ENCODE data around the gene ZNF318. TPM values are rescaled to one million over a fixed set of nuclear protein-coding genes. Genes with fewer than 3 reads are reported as not detected.

Gene ZNF318
- total and polyA plus RNA-seq, 12 donors, result 5.9 to 19.3 (median 13.2) TPM

DNA sequence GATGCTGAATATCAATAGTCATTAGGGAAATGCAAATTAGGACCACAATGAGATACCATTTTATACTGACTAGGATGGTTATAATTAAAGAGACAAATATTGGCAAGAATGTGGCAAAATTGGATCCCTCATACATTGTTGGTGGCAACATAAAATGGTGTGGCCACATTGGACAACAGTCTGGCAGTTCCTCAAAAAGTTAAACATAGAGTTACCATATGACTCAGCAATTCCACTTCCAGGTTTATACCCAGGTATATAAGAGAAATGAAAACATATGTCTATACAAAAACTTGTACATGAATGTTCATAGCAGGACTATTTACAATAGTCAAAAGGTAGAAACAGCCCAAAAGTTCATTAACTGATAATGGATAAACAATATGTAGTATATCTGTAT is 58.8 kb downstream of the ZNF318 start:
- Histone ChIP-seq H3K27me3 (no peaks in the 10 kb centered on the region), H3K36me3 (replicated peaks in 1 of 2) (no peaks in the 10 kb centered on the region), H3K27ac (no peak overlapping the region), H3K4me3 (no peak overlapping the region), H3K9me3 (replicated peaks in 1 of 3) (no peaks in the 10 kb centered on the region), H3K4me1 (replicated peaks in 1 of 2) (peaks cover 0 to 6% of the 10 kb centered on the region in 2 donors)
- no peak for DNase-seq
- intact Hi-C loops (cut with DNase I), result no loop called here
- TF ChIP-seq, protein P1, sequence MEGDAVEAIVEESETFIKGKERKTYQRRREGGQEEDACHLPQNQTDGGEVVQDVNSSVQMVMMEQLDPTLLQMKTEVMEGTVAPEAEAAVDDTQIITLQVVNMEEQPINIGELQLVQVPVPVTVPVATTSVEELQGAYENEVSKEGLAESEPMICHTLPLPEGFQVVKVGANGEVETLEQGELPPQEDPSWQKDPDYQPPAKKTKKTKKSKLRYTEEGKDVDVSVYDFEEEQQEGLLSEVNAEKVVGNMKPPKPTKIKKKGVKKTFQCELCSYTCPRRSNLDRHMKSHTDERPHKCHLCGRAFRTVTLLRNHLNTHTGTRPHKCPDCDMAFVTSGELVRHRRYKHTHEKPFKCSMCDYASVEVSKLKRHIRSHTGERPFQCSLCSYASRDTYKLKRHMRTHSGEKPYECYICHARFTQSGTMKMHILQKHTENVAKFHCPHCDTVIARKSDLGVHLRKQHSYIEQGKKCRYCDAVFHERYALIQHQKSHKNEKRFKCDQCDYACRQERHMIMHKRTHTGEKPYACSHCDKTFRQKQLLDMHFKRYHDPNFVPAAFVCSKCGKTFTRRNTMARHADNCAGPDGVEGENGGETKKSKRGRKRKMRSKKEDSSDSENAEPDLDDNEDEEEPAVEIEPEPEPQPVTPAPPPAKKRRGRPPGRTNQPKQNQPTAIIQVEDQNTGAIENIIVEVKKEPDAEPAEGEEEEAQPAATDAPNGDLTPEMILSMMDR (IDR thresholded peaks at IDR 0.05), result no peak
- TF ChIP-seq POLR2A (IDR thresholded peaks at IDR 0.05), result no peak

DNA sequence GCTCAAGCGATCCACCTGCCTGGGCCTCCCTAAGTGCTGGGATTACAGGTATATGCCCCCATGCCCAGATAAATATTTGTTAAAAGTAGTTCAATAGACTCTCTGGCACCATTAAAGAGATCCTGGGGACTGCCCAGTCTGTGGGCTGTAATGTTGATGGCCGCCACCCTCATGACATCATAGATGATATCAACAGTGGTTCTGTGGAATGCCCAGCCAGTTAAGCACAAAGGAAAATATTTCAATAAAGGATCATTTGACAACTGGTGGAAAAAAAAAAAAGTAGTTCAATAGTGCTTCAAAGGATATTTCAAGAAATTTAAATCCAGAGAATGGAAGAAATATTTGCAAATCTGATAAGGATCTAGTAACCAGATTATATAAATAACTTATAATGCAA is 59.3 kb downstream of the ZNF318 start:
- Histone ChIP-seq H3K4me1 (replicated peaks in 1 of 2) (peaks cover 0 to 6% of the 10 kb centered on the region in 2 donors), H3K27ac (no peak overlapping the region), H3K27me3 (no peaks in the 10 kb centered on the region), H3K9me3 (replicated peaks in 1 of 3) (no peaks in the 10 kb centered on the region), H3K4me3 (no peak overlapping the region), H3K36me3 (replicated peaks in 1 of 2) (no peaks in the 10 kb centered on the region)
- DNase-seq, result no peak
- intact Hi-C loops (cut with DNase I), result no loop called here
- 95 to 100% (median 98%) methylated on average over 2 of the region's 2 CpGs for WGBS, 4 donors
- TF ChIP-seq, protein P1 (IDR thresholded peaks at IDR 0.05), result no peak
- no peak for TF ChIP-seq POLR2A (IDR thresholded peaks at IDR 0.05)

- Histone ChIP-seq H3K4me3 (peak overlapping the region in 1 of 4 donors; percentile 44), H3K4me1 (replicated peaks in 1 of 2) (peaks cover 0 to 6% of the 10 kb centered on the region in 2 donors)
- no peak for DNase-seq
Measured at GRCh38 chr6:43308990-43309477, 60.4 kb downstream of the ZNF318 start.

DNA sequence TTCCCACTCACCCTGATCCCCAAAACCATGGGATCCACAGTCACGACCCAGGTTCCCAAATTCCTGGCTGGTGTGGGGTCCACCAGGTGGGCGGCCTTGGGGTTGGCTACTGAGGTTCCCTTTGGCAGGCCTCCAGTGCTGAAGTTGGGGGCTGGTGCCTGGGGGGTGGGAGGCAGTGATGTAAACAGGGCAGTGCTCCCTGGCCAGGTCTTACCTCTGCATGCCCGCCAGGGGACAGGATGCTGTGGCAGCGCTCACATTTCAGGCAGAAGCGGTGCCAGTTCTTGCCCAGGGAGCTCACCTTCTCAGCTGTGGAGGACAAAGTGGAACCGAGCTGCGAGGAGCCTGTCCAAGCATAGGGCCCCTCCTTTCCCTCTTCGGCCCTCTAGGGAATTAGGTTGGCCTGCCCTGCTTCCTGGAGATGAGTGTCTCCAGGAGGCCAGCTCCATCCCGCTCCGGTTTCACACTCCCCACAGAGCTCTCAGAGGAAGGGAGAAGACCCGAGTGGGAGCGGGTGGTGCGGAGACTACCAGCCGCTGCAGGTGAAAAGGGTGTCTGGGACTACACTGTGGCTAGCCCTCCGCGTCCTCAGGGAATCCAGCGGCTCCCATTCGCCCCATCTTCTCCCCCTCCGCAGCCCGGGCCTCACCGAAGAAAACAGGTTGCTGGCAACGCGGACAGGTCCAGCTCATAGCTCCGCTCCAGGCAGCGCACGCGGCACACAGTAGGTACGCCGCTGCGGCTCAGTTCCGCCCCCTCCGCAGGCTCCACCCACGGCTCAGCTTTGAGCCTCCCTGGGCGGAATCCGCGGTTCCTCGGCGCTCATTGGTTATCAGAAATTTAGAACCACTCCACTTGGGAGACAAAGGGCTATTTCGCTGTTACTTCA is 61.1 kb downstream of the ZNF318 start, which contains the start of gene CRIP3:
CRIP3 (minus strand) TSS at position 726 of the 889 bp plus-strand sequence; CDS start at position 692, 34 bp downstream.
- TF ChIP-seq POLR2A (IDR thresholded peaks at IDR 0.05), result no peak
- TF ChIP-seq, protein P1 (IDR thresholded peaks at IDR 0.05), result no peak
- Histone ChIP-seq H3K36me3 (replicated peaks in 1 of 2) (no peaks in the 10 kb centered on the region), H3K27ac (no peak within 1 kb of the TSS), H3K4me3 (peak within 1 kb of the TSS in 1 of 4 donors; percentile 44), H3K27me3 (no peaks in the 10 kb centered on the region), H3K9me3 (replicated peaks in 1 of 3) (no peaks in the 10 kb centered on the region), H3K4me1 (replicated peaks in 1 of 2) (peaks cover 0 to 6% of the 10 kb centered on the region in 2 donors)
- WGBS, 4 donors, result 0 to 14% (median 11%) methylated on average over 1 to 39 of the region's 39 CpGs
- DNase-seq, result peak in 3 of 7 donors; percentile 21 to 52 (median 36)
- intact Hi-C loops (cut with DNase I), result no loop called here

More at GRCh38 chr6:43308990-43309477, 60.4 kb downstream of the ZNF318 start:
- Histone ChIP-seq H3K36me3 (replicated peaks in 1 of 2) (no peaks in the 10 kb centered on the region), H3K9me3 (replicated peaks in 1 of 3) (no peaks in the 10 kb centered on the region), H3K27me3 (no peaks in the 10 kb centered on the region), H3K27ac (no peak overlapping the region)
- 40 to 57% (median 41%) methylated on average over 6 to 9 of the region's 9 CpGs for WGBS, 4 donors
- no peak for TF ChIP-seq POLR2A (IDR thresholded peaks at IDR 0.05)
- TF ChIP-seq, protein P1 (IDR thresholded peaks at IDR 0.05), result no peak
- intact Hi-C loops (cut with DNase I), result no loop called here

All from adrenal gland (tissue), 12 donors.